CD4-positive, alpha-beta T cell (primary cell): ENCODE results near the gene CDK5R2. TPM values are rescaled to one million over a fixed set of nuclear protein-coding genes. Genes with fewer than 3 reads are reported as not detected.

Source experiments
- ATAC-seq: fragments of 200-7000 bp; cut with Tn5 transposase; one replicate; pipeline ENCODE4 v1.10.0; 2022; ENCODE audit warnings: mild to moderate bottlenecking; ENCODE audit not compliant: poor library complexity
- CTCF ChIA-PET: fragments of 350-600 bp; sonication (Branson Sonifier 250); formaldehyde crosslinking; loops from one replicate; lab custom pipeline; 2021; ENCODE audit warnings: antibody characterized with exemption, inconsistent platforms; lab: Charles Lee
- POLR2A ChIA-PET: fragments of 350-600 bp; sonication (Branson Sonifier 250); formaldehyde crosslinking; loops from one replicate; lab custom pipeline; 2021; ENCODE audit warnings: antibody characterized with exemption, inconsistent platforms; lab: Charles Lee
- DNase-seq, 14 experiments: peaks; one replicate each; pipeline ENCODE4 v3.0.0-alpha.2; 2013 to 2020; ENCODE audit warnings: mixed read lengths in 2 of 14
- H3K27ac ChIP-seq, 2 donors: one replicate each; pipeline versions ENCODE4 v1.5.1 to v1.7.0; 2013; ENCODE audit warnings: low read length in 2 of 2, low read depth in 1 of 2, mild to moderate bottlenecking in 1 of 2
- H3K27me3 ChIP-seq, 2 experiments: 1 replicate in 1 of 2; 2 replicates in 1 of 2; pipeline versions ENCODE4 v1.6.1 to v1.7.0; 2013; ENCODE audit warnings: low read length in 2 of 2, control low read depth in 1 of 2, mild to moderate bottlenecking in 1 of 2, moderate library complexity in 1 of 2; ENCODE audit not compliant: insufficient read depth in 2 of 2, control insufficient read depth in 1 of 2
- H3K36me3 ChIP-seq: one replicate; pipeline ENCODE4 v1.6.1; 2013; ENCODE audit warnings: low read length, control low read depth; ENCODE audit not compliant: insufficient read depth
- H3K4me1 ChIP-seq: one replicate; pipeline ENCODE4 v1.6.1; 2013; ENCODE audit warnings: low read length, control low read depth; ENCODE audit not compliant: insufficient read depth
- H3K4me3 ChIP-seq: one replicate; pipeline ENCODE4 v1.5.1; 2013; ENCODE audit warnings: mild to moderate bottlenecking, low read length, moderate library complexity
- H3K9me3 ChIP-seq, 2 experiments: 1 replicate in 1 of 2; 2 replicates in 1 of 2; pipeline versions ENCODE4 v1.6.1 to v1.7.0; 2013; ENCODE audit warnings: low read length in 2 of 2, mild to moderate bottlenecking in 2 of 2, control low read depth in 1 of 2, moderate library complexity in 1 of 2; ENCODE audit not compliant: control insufficient read depth in 1 of 2, insufficient read depth in 1 of 2
- H3K27ac Mint-ChIP-seq: one replicate; pipeline ENCODE4 v1.8.0; 2020; ENCODE audit warnings: mixed read lengths
- H3K27me3 Mint-ChIP-seq: one replicate; pipeline ENCODE4 v1.8.0; 2021; ENCODE audit warnings: mixed read lengths
- H3K36me3 Mint-ChIP-seq: one replicate; pipeline ENCODE4 v1.8.0; 2021; ENCODE audit warnings: low read depth, mixed read lengths
- H3K4me1 Mint-ChIP-seq: one replicate; pipeline ENCODE4 v1.8.0; 2021; ENCODE audit warnings: low read depth, mixed read lengths
- H3K4me3 Mint-ChIP-seq: one replicate; pipeline ENCODE4 v1.8.0; 2020; ENCODE audit warnings: mild to moderate bottlenecking, mixed read lengths
- H3K9me3 Mint-ChIP-seq: one replicate; pipeline ENCODE4 v1.8.0; 2020; ENCODE audit warnings: mixed read lengths
- intact Hi-C, 2 experiments: fragments of 100-400 bp; cut with DNase I in 1 of 2; cut with micrococcal nuclease in 1 of 2; formaldehyde crosslinking; loops; one replicate each; pipeline versions ENCODE4 v1.15.1 to v1.9.0; 2023 to 2025; cut with DNase I, micrococcal nuclease
- total RNA-seq, 174 experiments: library from RNA in 2 of 174; stranded (reverse) in 2 of 174; gene quantifications; one replicate each; pipeline ENCODE4 v1.2.3 and lab custom pipeline; 2021 to 2026
- TF ChIP-seq, protein P1 (sequence below): fragments of 200-600 bp; IDR thresholded peaks from one replicate; pipeline ENCODE4 v1.8.0; 2022; ENCODE audit warnings: antibody characterized with exemption, mild to moderate bottlenecking

The CDK5R2 gene
- total RNA-seq, 2 experiments from 2014 or later = not detected

DNA sequence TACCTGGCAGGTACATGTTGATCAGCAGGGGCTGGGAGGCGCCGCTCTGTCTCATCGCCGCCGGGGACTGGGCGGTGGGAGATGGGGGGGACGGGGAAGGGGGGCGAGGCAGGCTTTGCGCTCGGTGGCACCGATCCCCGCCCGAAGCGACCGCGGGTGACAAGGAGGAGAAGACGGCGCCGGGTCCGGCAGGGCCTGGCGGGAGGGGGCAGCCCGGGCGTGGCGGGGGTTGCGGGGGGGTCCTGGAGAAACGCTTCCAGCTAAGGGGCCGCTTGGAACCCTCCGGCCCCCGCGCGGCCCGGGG is 25.5 kb downstream of the CDK5R2 start, which contains the start of gene FEV:
TSS of gene FEV (minus strand) at position 164 of the 304 bp plus-strand sequence. CDS start at position 55, 109 bp downstream.
- H3K4me1 ChIP-seq = peaks cover 48% of the 10 kb centered on the region
- ChIA-PET CTCF (no interaction called here), POLR2A (no interaction called here)
- no peak within 1 kb of the TSS for H3K4me3 ChIP-seq
- H3K4me1 Mint-ChIP-seq = peaks cover 42% of the 10 kb centered on the region
- no peak within 1 kb of the TSS for H3K4me3 Mint-ChIP-seq
- H3K9me3 Mint-ChIP-seq = no peaks in the 10 kb centered on the region
- H3K27me3 ChIP-seq = peaks cover 82 to 93% of the 10 kb centered on the region in 2 experiments
- TF ChIP-seq, protein P1, sequence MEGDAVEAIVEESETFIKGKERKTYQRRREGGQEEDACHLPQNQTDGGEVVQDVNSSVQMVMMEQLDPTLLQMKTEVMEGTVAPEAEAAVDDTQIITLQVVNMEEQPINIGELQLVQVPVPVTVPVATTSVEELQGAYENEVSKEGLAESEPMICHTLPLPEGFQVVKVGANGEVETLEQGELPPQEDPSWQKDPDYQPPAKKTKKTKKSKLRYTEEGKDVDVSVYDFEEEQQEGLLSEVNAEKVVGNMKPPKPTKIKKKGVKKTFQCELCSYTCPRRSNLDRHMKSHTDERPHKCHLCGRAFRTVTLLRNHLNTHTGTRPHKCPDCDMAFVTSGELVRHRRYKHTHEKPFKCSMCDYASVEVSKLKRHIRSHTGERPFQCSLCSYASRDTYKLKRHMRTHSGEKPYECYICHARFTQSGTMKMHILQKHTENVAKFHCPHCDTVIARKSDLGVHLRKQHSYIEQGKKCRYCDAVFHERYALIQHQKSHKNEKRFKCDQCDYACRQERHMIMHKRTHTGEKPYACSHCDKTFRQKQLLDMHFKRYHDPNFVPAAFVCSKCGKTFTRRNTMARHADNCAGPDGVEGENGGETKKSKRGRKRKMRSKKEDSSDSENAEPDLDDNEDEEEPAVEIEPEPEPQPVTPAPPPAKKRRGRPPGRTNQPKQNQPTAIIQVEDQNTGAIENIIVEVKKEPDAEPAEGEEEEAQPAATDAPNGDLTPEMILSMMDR = no peak
- H3K27ac ChIP-seq = no peak within 1 kb of the TSS
- H3K36me3 Mint-ChIP-seq = no peaks in the 10 kb centered on the region
- no peak within 1 kb of the TSS for H3K27ac Mint-ChIP-seq
- no peak for DNase-seq
- peaks cover 0 to 19% of the 10 kb centered on the region in 2 experiments for H3K9me3 ChIP-seq
- H3K27me3 Mint-ChIP-seq = peaks cover 89% of the 10 kb centered on the region
- H3K36me3 ChIP-seq = no peaks in the 10 kb centered on the region
- intact Hi-C loops = no loop called here
- no peak for ATAC-seq

GRCh38 chr2:218985325-218986091 is 26.0 kb downstream of the CDK5R2 start:
- Histone ChIP-seq H3K27me3 (peaks cover 88 to 95% of the 10 kb centered on the region in 2 experiments), H3K9me3 (peaks cover 0 to 19% of the 10 kb centered on the region in 2 experiments), H3K27ac (no peak overlapping the region), H3K4me3 (no peak overlapping the region), H3K4me1 (peaks cover 44% of the 10 kb centered on the region), H3K36me3 (no peaks in the 10 kb centered on the region)
- H3K27ac Mint-ChIP-seq = no peak overlapping the region
- ATAC-seq (no peak), DNase-seq (no peak)
- no peaks in the 10 kb centered on the region for H3K36me3 Mint-ChIP-seq
- H3K4me3 Mint-ChIP-seq = no peak overlapping the region
- peaks cover 37% of the 10 kb centered on the region for H3K4me1 Mint-ChIP-seq
- intact Hi-C loops = no loop called here
- POLR2A ChIA-PET = no interaction called here
- H3K27me3 Mint-ChIP-seq = peaks cover 90% of the 10 kb centered on the region
- TF ChIP-seq, protein P1 = no peak
- no peaks in the 10 kb centered on the region for H3K9me3 Mint-ChIP-seq
- CTCF ChIA-PET = no interaction called here

DNA sequence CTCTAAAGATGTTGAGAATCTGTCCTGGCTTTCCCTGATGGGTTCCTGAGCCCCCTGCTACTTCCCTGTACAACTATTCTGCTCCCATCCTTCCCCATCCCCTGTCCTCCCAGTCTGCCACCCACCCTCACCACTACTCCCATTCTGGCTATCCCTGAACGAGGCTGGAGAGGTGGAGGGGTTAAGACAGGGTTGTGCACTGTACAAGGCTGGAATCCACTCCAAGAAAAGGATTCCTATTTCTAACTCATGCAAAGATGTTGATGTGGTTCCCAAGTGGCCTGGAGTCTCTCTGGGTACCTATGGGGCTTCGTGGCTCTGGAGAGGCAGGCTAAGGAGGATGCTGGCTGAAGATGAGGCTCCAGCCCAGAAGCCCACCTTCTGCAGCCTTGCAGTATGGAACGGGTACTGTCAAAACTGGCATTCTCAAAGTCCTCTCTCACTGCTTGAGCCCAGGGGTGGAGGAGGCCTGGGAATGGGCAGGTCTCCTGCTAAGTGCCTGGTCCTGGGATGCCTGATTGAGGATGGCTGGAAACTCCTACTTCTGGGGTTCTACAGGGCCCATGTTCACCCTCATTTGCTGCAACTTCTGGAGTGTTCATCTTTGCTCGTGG is 26.8 kb downstream of the CDK5R2 start:
- Mint-ChIP-seq H3K27ac (no peak overlapping the region), H3K4me3 (no peak overlapping the region), H3K36me3 (no peaks in the 10 kb centered on the region), H3K4me1 (peaks cover 32% of the 10 kb centered on the region), H3K27me3 (peaks cover 93% of the 10 kb centered on the region), H3K9me3 (no peaks in the 10 kb centered on the region)
- Histone ChIP-seq H3K36me3 (no peaks in the 10 kb centered on the region), H3K27me3 (peaks cover 88 to 96% of the 10 kb centered on the region in 2 experiments), H3K4me1 (peaks cover 37% of the 10 kb centered on the region), H3K27ac (no peak overlapping the region), H3K9me3 (peaks cover 0 to 19% of the 10 kb centered on the region in 2 experiments), H3K4me3 (no peak overlapping the region)
- ChIA-PET POLR2A (no interaction called here), CTCF (interaction anchor here (0.8 kb wide), 1 partner anchor 10 kb away, joined by 3 read pairs; no protein-coding TSS in a partner anchor)
- ATAC-seq (no peak), DNase-seq (no peak)
- intact Hi-C loops = no loop called here
- TF ChIP-seq, protein P1 = no peak
